HG03558 (cell line): ENCODE measurements around the gene TEN1.

Source experiments
- ATAC-seq: cut with Tn5 transposase; IDR thresholded peaks from one replicate; pipeline ENCODE4 v1.9.1; 2021; ENCODE audit warnings: moderate number of reproducible peaks; ENCODE audit not compliant: unreplicated experiment; ENCODE audit errors: extremely low read depth

The TEN1 gene

GRCh38 chr17:75975757-75976174 is 3.3 kb upstream of the TEN1 start:
- no peak for ATAC-seq

- ATAC-seq, result no peak
Measured at GRCh38 chr17:75976175-75976848, 2.7 kb upstream of the TEN1 start.

GRCh38 chr17:75979705-75980187 is 706 bp downstream of the TEN1 start:
- ATAC-seq, result no peak

GRCh38 chr17:75980188-75981018 is 1.4 kb downstream of the TEN1 start:
- no peak for ATAC-seq

DNA sequence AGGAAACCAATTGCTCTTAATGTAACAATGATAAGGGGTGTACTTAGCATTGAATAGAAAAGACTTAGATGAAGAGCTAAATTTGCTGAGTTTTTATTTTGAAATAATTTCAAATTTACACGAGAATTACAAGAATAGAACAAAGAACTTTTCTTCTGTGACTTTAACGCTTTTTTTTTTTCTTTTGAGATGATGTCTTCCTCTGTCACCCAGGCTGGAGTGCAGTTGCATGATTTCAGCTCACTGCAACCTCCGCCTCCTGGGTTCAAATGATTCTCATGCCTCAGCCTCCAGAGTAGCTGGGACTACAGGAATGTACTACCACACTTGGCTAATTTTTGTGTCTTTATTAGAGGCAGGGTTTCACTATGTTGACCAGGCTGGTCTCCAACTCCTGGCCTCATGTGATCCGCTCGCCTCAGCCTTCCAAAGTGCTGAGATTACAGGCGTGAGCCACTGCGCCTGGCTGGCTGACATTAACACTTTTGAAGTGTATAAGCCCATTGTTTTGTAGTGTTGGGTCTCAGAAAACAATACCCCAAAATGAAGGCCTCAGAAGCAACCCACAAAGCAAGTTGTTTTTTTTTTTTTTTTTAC is 2.1 kb downstream of the TEN1 start:
- no peak for ATAC-seq

GRCh38 chr17:75983501-75984181 is 4.6 kb downstream of the TEN1 start:
- no peak for ATAC-seq

DNA sequence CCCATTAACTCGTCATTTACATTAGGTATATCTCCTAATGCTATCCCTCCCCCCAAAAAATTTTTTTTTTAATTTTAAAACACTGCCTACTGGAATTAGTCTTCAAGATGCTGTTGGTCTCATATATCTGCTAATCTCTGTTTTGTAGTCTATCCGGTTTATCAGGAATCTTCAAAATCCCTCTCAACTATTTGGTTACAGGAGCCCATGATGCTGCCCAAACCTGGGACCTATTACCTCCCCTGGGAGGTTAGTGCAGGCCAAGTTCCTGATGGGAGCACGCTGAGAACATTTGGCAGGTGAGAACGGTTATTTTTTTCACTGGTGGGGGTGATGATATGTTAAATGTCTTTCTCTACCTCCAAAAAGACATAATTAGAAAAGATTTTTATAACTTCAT is 6.9 kb downstream of the TEN1 start:
- ATAC-seq, result no peak

DNA sequence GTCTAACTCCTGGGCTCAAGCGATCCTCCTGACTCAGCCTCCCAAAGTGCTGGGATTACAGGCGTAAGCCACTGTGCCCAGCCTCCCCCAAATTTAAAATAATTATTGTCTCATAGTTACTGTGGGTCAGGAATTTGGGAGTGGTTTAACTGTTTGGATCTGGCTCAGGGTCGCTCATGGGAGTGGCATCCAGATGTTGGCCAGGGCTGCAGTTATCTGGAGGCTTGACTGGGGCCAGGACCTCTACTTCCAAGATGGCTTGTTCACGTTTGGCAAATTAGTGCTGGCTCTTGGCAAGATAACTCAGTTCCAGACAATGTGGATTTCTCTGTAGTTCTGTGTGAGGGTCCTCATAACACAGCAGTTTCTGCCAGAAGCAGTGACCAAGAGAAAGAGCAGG is 8.0 kb downstream of the TEN1 start:
- no peak for ATAC-seq

- ATAC-seq, result no peak
Measured at GRCh38 chr17:75991396-75991795, 12.4 kb downstream of the TEN1 start.

DNA sequence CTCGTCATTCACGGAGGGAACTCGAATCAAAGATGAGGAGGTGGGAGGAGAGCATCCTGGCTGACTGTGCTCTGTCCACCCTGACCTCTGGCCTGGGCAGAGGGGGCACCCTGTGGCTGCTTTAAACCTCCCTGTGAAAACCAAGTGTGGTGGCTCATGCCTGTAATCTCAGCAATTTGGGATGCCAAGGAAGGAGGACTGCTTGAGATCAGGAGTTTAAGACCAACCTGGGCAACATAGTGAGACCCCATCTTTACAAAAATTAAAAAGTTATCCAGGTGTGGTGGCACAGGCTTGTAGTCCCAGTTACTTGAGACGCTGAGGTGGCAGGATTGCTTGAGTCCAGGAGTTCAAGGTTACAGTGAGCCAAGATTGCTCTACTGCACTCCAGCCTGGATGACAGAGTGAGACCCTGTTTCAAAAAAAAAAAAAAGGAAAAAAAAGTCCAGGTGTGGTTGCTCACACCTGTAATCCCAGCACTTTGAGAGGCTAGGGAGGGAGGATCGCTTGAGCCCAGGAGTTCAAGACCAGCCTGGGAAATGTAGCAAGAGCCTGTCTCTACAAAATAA is 15.8 kb downstream of the TEN1 start:
- ATAC-seq, result no peak

DNA sequence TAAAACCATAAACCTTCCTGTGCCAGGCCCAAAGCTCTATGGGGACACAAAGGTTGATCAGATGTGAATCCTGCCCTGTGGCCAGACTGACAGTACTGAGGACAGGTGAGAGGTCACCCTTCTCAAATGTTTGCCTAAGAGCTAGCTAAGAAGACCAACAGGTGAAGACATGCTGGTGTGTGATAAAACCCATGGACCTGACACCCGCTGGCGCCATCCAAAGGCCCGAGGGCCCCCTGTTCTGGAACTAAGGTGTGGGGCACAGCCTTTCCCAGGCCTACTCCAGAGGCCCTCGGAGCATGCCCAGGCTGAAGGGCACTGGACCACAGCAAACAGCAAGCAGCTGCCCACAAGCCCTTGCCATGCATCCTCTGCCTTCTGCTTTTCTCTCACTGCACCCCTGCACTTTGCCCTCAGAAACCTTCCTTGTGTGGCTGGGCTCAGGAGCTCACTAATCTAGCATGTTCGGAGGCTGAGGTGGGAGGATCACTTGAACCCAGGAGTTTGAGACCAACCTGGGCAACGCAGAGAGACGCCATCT is 16.4 kb downstream of the TEN1 start:
- no peak for ATAC-seq

- ATAC-seq, result no peak
Measured at GRCh38 chr17:75996665-75997590, 17.9 kb downstream of the TEN1 start.

GRCh38 chr17:75998327-75998795 is 19.3 kb downstream of the TEN1 start:
- ATAC-seq, result no peak

GRCh38 chr17:76000016-76000754 is 21.1 kb downstream of the TEN1 start:
- ATAC-seq, result no peak

DNA sequence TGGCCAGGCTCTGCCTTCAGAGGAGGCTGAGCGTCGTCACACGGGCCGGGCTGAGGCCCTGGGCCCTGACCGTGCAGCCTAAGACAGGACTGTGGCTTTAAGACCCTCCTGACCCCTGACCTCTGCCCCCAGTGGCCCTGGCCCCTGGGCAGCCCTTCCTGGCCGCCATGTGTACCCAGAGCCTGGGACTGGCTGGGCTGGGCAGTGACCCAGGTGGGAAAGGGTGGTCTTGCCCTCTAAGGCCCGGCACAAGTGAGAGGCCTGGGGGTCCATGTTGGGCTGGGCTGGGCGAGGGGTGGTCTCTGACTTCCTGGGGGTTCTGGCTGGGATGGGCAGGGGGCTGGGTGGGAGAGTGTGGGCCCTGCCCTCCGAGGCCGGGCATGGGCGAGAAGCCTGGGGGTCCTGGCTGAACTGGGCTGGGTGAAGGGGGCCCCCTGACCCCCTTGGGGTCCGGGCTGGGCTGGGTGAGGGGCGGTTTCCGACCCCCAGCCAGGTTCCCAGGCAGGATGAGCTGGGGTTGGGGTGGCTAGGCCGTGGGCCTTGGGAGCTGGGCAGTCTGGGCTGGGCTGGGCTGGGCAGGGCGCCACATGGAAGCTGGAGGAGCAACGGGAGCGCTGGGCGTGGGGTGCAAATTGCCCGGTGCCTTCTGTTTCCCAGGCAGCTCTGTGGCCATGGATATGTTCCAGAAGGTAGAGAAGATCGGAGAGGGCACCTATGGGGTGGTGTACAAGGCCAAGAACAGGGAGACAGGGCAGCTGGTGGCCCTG is 21.9 kb downstream of the TEN1 start, which contains the start of gene CDK3:
Gene CDK3, plus strand, starts transcription at position 101 of the 767 bp plus-strand sequence. Its CDS starts 571 bp downstream, at position 672.
- no peak for ATAC-seq

GRCh38 chr17:76002100-76002499 is 23.1 kb downstream of the TEN1 start:
- ATAC-seq, result no peak

GRCh38 chr17:76003915-76004314 is 24.9 kb downstream of the TEN1 start:
- ATAC-seq, result no peak
